ENCODE measurements around the gene SULT1A2. TPM values are rescaled to one million over a fixed set of nuclear protein-coding genes. Genes with fewer than 3 reads are reported as not detected.
A peak's percentile ranks its signal among the peaks of the same experiment; 100 is the strongest.
"Not testable (repeated sequence)": the region's sequence is repeated elsewhere in the genome, so short reads cannot be mapped to it uniquely, and the experiment has no call there.

Gene SULT1A2
- total RNA-seq, 1 donor from 2014 or later = 3.9 TPM

DNA sequence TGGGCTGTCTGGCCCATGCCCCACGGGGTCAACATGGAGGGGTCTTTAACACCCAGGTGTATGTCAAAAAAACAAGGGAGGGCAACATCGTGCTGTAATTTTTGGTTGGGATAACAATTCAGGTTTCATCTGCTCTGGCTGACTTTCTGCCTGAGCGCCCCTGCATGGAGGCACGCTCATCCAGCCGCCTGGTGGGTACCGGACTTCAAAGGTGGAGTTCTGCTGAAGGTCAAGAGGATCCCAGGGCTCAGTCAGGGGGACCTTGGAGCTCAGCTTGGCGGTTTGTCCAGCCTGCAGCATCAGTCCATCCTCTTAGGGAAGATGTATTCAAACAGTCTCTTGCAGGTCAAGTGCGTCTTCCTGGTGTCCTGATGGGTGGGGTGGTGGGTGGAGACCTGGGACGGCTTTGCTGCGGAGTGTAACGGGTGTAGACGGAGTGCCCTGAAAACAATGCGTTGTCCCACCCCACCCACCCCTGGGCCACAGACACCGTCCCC lies 48.5 kb downstream of the SULT1A2 start:
- TF ChIP-seq, protein P1, sequence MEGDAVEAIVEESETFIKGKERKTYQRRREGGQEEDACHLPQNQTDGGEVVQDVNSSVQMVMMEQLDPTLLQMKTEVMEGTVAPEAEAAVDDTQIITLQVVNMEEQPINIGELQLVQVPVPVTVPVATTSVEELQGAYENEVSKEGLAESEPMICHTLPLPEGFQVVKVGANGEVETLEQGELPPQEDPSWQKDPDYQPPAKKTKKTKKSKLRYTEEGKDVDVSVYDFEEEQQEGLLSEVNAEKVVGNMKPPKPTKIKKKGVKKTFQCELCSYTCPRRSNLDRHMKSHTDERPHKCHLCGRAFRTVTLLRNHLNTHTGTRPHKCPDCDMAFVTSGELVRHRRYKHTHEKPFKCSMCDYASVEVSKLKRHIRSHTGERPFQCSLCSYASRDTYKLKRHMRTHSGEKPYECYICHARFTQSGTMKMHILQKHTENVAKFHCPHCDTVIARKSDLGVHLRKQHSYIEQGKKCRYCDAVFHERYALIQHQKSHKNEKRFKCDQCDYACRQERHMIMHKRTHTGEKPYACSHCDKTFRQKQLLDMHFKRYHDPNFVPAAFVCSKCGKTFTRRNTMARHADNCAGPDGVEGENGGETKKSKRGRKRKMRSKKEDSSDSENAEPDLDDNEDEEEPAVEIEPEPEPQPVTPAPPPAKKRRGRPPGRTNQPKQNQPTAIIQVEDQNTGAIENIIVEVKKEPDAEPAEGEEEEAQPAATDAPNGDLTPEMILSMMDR (IDR thresholded peaks at IDR 0.05; ENCODE audit: unreplicated experiment) = no peak
- no peak for DNase-seq (ENCODE audit: low spot score, unreplicated experiment)
- Mint-ChIP-seq H3K27me3 (no peaks in the 10 kb centered on the region), H3K9me3 (ENCODE audit: low read depth) (no peaks in the 10 kb centered on the region), H3K4me3 (ENCODE audit: low read depth) (no peak overlapping the region), H3K27ac (no peak overlapping the region), H3K36me3 (ENCODE audit: insufficient read depth) (no peaks in the 10 kb centered on the region), H3K4me1 (ENCODE audit: low read depth) (no peaks in the 10 kb centered on the region)

DNA sequence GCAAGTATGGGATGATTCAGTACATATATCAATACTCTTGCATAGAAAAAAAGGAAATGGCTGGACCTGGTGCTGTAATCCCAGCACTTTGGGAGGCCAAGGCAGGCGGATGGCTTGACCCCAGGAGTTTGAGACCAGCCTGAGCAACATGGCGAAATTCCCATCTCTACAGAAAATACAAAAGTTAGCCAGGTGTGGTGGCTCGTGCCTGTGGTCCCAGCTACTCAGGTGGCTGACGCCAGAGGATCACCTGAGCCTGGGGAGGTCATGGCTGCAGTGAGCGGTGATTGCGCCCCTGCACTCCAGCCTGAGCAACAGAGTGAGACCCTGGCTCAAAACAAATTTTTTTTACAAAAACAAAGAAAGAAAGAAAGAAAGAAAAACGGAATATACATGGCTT lies 50.2 kb downstream of the SULT1A2 start:
- Mint-ChIP-seq H3K27ac (no peak overlapping the region), H3K4me1 (ENCODE audit: low read depth) (peaks cover 2% of the 10 kb centered on the region), H3K4me3 (ENCODE audit: low read depth) (no peak overlapping the region), H3K9me3 (ENCODE audit: low read depth) (no peaks in the 10 kb centered on the region), H3K36me3 (ENCODE audit: insufficient read depth) (no peaks in the 10 kb centered on the region), H3K27me3 (no peaks in the 10 kb centered on the region)
- TF ChIP-seq, protein P1 (IDR thresholded peaks at IDR 0.05; ENCODE audit: unreplicated experiment) = no peak
- DNase-seq (ENCODE audit: low spot score, unreplicated experiment) = no peak

DNA sequence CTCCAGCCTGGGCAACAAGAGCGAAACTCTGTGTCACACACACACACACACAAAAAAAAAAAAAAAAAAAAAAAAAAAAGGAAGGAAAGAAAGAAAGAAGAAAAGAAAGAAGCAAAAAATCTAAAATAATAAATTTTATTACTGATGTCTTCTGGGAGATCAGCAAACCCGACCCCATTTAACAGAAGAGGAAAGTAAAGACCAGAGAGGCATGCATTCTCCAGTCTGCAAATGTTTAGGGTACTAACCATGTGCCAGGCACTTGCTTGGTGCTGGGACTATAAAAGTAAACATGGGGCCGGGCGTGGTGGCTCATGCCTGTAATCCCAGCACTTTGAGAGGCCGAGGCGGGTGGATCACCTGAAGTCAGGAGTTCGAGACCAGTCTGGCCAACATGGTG lies 50.9 kb downstream of the SULT1A2 start:
- DNase-seq (ENCODE audit: low spot score, unreplicated experiment) = not testable (repeated sequence)

DNA sequence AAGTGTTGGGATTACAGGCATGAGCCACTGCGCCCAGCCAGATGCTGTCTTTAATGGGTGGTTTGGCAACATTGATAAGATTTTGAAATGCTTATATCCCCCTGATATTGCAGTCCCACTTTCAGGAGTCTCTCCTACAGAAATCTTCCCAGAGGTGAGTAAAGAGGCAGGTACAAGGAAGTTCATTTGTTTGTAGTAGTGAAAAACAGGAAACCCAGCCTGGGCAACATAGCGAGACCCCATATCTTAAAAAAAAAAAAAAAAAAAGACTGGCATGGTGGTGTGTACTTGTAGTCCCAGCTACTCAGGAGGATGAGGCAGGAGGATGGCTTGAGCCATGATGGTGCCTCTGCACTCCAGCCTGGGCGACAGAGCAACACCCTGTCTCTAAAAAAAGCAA lies 51.9 kb downstream of the SULT1A2 start:
- Mint-ChIP-seq H3K36me3 (ENCODE audit: insufficient read depth) (no peaks in the 10 kb centered on the region), H3K9me3 (ENCODE audit: low read depth) (no peaks in the 10 kb centered on the region), H3K27ac (no peak overlapping the region), H3K4me1 (ENCODE audit: low read depth) (peaks cover 3% of the 10 kb centered on the region), H3K4me3 (ENCODE audit: low read depth) (no peak overlapping the region), H3K27me3 (no peaks in the 10 kb centered on the region)
- DNase-seq (ENCODE audit: low spot score, unreplicated experiment) = no peak
- TF ChIP-seq, protein P1 (IDR thresholded peaks at IDR 0.05; ENCODE audit: unreplicated experiment) = no peak

More for the DNA sequence above, 50.9 kb downstream of the SULT1A2 start:
- H3K4me1 Mint-ChIP-seq (ENCODE audit: low read depth); H3K4me3 Mint-ChIP-seq (ENCODE audit: low read depth); H3K9me3 Mint-ChIP-seq (ENCODE audit: low read depth); H3K27ac Mint-ChIP-seq; H3K36me3 Mint-ChIP-seq (ENCODE audit: insufficient read depth); H3K27me3 Mint-ChIP-seq: not testable (repeated sequence)

DNA sequence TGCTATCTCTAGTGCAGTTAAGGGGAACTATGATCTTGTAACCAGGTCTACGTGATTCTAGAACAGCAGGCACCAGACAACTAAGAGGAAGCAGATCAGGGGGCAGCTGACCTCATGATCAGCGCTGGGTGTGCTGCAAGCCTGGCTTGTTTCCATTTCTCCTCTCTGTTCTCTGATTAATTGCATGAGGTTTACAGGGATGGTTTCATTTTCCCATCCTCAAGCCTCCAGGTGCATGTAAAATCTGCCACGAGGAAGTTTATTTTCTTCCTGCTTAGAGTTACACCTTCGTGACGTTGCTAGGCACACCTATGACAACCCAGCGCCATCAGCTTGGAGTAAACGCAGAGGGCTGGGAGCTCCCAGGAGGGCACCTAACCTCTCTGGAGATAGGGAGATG lies 53.8 kb downstream of the SULT1A2 start:
- Mint-ChIP-seq H3K4me3 (ENCODE audit: low read depth) (no peak overlapping the region), H3K36me3 (ENCODE audit: insufficient read depth) (no peaks in the 10 kb centered on the region), H3K27me3 (no peaks in the 10 kb centered on the region), H3K4me1 (ENCODE audit: low read depth) (peaks cover 3% of the 10 kb centered on the region), H3K27ac (peak overlapping the region; percentile 43), H3K9me3 (ENCODE audit: low read depth) (no peaks in the 10 kb centered on the region)
- TF ChIP-seq, protein P1 (IDR thresholded peaks at IDR 0.05; ENCODE audit: unreplicated experiment) = no peak
- DNase-seq (ENCODE audit: low spot score, unreplicated experiment) = no peak

DNA sequence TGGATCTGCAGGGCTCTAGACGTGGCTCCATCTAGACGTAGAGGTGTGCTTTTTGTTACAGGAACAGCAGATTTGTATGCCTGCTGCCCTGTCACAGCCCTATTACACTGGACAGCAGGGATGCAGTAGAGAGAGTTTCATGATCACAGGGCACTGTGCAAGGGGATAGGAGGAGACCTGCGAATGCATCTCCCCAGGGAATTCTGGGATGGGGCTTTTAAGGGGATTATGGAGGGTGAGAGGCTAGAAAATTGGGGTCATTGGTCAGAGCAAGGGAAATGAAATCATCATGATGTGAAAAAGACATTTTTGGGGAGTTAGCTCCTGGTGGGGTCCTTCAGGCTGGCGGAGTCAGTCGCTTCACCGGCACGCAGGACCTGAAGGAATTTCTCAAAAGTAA lies 54.2 kb downstream of the SULT1A2 start:
- no peaks in the 10 kb centered on the region for H3K9me3 Mint-ChIP-seq (ENCODE audit: low read depth)
- DNase-seq (ENCODE audit: low spot score, unreplicated experiment) = no peak
- H3K4me3 Mint-ChIP-seq (ENCODE audit: low read depth) = no peak overlapping the region
- H3K36me3 Mint-ChIP-seq (ENCODE audit: insufficient read depth) = no peaks in the 10 kb centered on the region
- H3K27me3 Mint-ChIP-seq = no peaks in the 10 kb centered on the region
- H3K4me1 Mint-ChIP-seq (ENCODE audit: low read depth) = peaks cover 3% of the 10 kb centered on the region
- TF ChIP-seq, protein P1 (IDR thresholded peaks at IDR 0.05; ENCODE audit: unreplicated experiment) = no peak
- no peak overlapping the region for H3K27ac Mint-ChIP-seq

Data from progenitor cell of endocrine pancreas (in vitro differentiated cells).